Fibroblast of skin of left biceps (primary cell): ENCODE measurements around the gene ANKMY1.

Experiments used
- DNase-seq, 2 experiments: peaks; one replicate each; pipeline ENCODE4 v3.0.0-alpha.2; 2013; ENCODE audit warnings: low read depth in 2 of 2

ANKMY1 gene

DNA sequence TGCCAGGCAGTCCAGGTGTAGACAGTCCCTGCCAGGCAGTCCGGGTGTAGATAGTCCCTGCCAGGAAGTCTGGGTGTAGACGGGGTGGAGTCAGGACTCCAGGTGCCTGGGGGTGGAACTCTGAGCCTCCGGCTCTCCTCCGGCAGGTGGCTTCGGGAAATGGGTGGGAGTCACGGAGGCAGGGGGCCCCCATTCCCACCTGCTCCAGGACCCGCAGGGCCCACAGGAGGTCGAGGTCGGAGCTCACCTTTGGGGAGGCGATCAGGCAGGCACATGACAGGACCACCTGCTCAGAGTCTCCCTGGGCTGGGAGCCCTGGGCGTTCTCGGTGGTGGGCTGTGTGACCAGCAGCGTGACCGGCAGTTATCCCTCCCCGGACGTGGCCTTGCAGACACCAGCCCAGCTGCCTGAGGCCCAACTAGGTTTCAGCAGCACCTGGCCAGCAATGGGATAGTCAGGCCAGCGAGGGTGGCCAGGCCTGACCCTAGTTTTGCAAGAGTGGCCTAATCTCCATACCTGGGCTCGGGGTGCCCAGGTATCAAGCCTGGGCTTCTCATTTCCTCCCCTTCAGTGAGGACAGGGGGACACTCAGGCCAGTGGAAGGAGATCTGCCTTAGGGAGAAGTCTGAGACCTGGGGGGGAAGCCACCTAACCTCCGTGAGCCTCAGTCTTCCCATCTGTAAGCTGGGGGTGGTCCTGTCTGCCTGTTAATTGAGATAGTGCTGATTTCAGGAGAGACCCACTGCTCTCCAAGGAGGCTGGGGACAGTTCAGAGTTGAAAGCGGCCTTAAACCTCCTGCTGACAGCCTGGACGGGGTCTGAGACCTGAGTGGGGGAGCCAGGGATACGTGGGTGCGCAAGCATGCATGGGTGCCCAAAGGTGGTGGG, 109.2 kb downstream of the ANKMY1 start:
- no peak for DNase-seq

DNA sequence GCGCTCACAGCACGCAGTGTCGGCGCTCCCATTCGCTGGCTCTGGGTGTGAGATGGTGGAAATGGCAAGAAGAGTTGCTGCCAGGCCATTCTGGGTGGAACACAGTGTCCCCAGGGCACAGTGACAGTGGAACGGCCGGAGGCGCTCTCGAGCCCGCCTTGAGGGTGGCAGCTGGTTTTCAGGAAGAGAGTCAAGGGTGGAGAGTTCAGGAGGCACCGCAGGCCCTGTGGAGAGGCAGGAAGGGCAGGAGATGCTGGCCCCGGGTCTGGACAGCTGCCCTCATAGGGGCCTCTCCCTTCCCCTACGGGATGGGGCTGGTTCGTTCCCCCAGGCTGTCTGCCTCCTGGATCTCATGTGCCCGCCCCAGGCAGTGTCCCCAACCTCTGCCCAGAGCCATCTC, 109.9 kb downstream of the ANKMY1 start:
- no peak for DNase-seq

DNA sequence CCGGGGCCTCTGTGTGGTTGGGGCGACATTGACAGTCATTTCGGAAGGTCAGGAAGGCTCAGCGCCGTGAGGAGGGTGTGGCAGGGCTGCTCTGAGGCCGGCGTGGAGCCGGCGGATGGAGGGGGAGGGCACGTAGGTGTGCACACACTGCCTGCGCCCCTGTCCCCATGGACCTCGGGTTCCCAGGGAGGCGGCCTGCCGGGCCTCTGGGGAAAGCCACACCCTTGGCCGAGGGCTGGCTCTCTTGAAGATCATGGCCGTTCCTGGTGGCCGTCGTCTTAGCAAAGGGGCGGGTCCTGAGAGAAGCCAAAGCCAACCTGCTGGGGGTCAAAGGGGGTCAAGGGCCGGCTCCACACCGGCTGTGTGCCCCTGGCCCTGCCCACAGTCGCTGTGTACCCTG, 110.5 kb downstream of the ANKMY1 start:
- DNase-seq: no peak

DNA sequence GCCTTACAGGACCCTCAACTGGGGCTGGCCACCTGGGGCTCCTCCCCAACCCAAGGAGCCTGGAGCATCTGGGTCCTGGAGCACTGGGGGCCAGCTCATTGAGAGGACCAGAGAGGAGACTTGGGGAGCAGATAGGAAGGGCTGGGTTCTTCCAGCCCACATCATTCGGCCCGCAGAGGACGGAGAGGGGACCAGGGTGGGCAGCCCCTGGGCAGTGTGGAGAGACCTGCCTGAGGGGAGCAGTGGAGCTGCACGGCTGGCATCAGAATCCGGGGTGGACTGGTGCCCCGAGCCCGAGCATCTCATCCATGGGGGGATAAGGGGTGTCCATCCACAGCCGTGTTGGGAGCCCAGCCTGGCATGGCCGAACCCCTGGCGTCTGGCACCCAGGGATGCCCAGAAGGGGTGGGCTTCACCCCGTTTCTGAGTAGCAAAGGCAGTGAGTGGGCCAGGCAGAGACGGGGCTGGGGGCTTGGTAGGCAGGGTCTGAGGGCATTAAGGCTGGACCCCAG, 111.1 kb downstream of the ANKMY1 start:
- DNase-seq: no peak

DNA sequence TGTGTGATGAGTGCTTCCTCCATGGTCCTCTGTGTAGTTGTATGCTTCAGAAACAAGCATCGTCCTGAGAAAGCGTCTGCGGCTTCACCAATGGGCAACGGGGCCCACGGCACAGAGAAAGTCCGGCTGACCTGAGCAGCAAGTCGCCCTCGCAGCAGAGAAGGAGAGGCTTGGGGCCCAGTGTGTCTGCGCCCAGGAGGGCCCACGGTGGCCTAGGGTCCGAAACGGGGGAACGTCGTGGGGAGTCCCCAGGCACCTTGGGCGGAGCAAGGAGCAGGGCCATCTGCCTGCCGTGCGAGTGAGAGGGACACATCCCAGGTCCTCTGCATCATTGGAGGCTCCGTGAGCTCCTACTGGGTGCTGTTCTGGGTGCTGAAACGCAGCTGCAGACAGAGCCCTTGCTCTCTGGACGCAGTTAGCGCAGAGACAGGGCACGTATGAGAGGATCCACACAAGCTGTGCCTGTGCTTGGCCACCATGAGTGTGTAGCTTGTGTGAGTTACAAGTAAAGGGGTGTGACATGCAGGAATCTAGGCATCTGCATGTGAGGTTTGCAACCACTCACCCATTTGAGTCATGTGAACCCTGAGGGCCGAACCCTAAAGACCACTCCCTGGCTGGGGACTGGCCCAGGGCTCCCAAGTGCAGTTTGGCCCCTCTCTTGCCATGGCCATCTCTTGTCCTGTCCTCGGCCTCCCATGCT, 111.7 kb downstream of the ANKMY1 start:
- no peak for DNase-seq

DNA sequence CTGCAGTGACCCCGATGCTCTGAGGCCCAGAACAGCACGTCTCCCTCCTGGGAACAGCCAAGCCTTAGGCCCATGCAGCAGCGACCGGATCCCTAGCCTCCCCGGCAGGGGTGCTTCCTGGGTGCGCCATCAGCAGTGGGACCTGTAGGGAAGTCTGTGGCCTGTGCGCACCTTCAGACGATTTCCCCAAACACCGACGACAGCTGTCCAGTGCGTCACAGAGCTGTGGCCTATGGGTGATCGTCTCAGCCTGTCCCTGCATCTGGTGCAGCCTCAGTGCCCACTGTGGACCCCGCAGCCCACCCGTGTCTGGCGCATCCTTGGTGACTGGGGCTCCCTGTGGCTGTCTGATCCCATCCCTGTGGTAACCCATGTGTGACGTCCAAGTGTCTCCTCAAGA, 113.3 kb downstream of the ANKMY1 start:
- DNase-seq: no peak

DNA sequence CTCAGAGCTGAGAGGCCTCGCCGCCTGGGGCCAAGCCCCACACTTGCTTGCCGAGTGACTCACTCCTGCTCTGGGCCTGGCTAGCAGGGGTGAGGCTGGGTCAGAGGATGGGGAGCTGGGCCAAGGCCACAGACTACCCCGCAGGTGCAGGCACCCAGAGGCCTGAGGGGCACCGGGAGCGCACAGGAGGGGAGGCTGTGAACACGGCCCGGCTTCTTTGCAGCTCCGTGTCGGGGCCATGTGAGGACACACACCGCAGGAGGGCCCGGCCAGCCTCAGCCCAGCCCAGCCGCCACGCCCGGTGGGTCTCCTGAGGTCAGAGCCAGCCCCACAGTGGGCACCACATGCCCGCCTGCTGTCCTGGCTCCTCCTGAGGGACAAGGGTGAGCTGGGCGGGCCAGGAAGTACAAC, 113.9 kb downstream of the ANKMY1 start:
- no peak for DNase-seq

DNA sequence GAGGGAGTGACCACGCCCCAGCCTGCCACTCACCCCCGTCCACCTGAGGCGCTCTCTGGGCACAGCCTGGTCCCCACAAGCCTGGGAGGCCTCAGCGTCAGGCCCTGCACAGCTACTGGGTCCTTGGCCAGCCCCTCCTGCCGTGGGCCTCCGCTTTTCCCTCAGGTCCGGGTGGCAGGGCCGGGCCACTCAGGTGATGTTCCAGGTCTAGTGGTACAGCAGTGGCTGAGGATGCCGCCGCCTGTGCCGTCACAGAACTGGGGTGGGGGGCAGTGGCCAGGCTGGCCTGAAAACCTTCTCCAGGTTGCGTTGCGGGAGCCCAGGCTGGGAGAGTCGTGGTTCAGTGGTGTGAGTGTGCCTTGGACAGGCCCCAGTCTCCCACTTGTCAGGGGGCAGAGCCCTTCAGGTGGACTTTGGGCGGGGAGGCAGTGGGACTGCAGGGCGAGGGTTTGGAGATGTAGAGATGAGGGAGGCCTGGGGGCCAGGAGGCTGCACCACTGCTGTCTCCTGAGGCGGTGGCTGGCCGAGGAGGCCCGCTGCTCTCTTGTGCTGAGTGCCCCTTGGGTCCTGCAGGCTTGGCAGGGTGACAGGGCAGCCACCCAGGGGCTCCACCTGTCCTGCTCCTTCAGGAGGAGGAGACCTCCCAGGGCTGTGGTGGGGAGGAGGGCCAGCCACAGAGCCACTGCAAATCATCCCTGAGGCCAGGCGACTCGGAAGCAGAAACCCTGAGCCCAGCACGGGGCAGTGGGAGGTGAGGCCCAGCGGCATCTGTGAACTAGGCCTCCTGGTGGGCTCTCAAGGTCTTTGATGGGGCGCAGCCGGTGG, 114.7 kb downstream of the ANKMY1 start:
- no peak for DNase-seq

DNA sequence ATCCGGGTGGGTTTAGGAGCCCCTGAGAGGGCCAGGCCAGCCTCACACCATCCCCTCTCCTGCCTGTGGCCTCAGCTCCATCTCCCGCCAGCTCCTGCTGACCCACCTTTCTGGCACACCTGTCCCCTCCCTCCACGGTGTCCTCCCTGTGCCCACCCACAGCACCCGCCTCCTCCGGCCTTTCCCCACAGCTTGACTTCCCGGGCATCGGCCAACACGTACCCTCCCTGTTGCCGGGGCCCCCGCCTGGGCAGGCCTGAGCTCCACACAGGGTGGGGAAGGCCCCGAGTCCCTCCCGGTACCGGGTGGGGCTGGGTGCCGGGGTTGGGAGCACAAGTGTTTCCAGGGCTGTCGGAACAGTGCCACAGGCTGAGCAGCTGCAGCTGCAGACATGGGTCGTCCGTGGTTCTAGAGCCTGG, 115.8 kb downstream of the ANKMY1 start:
- no peak for DNase-seq

DNA sequence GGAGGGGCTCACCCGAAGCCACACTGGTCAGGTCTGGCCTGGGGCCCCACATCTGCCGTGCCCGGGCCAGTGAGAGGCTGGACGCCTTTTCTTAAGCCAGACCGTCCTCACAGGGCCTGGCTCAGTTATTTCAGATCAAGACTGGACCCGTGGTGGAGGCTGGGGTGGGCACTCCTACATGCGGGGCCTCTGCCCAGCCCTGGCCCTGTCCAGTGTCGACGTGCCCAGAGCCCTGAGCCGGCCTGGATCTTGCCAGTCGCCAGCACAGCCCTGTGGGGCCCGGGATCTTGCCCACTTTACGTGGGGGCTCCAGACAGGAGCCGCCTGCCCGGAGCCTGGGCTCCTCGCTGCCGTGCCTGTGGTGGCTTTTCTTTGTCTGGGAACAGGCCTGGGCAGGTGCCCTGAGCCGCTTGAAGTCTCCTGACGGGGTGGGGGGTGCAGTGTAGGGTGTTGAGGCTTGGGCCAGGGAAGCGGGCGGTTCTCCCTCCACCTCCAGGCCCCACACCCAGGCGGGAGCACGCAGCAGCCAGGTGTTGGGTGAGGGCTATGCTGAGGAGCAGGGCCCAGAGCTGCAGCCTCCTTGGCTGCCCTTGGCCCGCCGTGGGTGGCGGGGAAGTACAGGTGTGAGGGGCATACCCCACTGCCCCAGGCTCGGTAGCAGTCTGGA, 116.3 kb downstream of the ANKMY1 start:
- no peak for DNase-seq

DNA sequence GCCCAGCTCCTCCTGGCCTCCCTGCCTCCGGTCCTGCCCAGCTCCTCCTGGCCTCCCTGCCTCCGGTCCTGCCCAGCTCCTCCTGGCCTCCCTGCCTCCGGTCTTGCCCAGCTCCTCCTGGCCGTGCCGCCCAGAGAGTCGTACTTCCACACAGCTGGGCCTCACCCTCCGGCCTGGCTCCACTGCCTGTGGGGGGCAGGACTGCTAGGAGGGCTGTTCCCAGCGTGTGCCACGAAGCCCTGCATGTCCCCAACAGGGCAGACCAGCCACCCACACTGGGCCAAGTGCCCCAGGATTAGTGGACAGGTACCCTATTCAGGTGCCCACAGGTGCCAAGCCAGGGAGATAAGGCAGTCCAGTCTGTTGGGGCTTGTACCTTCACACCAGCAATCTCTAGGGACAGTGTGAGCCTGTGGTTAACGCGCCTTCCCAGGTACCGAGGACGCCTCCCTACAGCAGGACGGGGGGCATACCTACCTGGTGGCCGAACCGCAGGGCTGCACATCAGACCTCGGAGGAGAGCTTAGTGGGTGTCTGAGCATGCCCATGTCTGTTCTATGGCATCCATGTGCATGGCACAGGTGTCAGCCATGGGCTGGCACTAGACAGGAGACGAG, 117.0 kb downstream of the ANKMY1 start:
- DNase-seq: no peak

DNA sequence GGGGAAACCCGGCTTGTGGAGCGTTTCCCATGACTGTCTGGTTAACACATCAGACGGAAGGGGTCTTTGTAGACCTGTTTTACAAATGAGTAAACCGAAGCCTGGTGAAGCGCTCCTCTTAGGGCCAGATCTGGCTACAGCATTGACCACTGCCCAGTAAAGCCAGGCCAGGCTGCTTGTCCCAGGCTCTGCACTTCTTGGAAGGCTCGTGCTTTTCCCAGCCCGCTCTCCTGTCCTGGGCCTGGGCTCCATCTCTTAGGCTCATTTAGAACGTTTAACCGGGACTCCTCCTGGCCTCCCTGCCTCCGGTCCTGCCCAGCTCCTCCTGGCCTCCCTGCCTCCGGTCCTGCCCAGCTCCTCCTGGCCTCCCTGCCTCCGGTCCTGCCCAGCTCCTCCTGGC, 117.5 kb downstream of the ANKMY1 start:
- DNase-seq: no peak

DNA sequence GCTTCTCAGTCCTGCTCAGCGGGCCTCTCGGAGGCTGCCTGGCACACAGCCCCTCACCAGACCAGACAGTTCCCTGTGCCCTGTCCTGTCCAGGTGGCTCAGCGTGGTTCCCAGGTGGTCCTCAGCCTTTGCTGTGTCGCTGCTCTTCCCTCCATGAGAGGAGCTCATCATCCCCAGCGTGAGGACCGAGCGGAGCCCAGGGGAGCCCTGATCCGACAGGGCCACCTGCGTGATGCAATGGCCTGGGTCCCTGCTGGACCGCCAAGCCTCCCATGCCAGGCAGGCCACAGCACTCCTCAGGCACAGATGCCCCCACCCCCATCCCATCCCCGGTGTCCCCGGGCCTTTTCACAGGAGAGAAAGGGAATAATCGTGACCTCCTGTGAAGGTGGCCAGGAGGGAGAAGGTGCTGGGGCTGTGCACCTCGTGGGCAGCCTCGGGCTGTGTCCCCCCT, 118.1 kb downstream of the ANKMY1 start:
- DNase-seq: no peak

DNA sequence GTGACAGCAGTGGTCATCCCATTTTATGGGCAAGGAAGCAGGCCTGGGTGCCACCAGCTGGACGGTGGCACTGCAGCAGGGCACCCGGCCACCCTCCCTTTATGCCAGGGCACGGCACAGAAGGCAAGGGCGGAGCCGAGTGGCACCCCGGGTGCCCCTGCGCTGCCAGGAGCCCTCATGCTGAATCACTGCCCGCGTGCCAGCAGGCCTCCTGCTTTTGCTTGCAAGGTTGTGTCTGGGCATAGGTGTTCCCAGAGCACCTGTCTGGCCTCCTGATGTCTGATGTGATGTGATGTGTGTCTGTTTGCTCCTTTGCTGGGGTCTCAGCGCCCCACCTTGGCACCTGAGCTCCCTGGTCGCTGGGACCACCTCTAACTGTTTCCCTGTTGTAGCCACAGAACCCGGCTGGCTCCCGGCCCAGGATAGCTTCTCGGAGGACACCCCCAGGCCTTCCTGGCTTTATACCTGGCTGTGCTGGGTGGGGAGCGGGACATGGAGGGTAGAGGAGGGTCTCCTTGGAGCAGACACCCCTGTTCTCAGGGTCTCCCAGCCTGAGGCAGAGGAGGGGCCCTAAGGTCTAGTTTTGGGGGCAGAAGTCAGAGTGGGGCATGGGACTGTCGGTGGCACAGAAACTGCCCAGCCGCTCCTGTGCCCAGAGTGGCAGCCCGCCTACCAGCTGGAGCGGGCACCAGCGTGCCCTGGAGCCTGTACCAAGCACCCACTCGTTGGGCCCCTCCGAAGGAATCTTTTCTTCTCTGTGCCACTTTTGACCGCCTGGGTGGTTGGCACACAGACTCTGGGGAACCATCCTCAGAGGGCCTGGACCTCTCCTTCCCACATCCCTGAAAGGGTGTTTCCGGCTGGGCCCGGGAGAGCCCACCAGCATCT, 118.7 kb downstream of the ANKMY1 start:
- DNase-seq: no peak

DNA sequence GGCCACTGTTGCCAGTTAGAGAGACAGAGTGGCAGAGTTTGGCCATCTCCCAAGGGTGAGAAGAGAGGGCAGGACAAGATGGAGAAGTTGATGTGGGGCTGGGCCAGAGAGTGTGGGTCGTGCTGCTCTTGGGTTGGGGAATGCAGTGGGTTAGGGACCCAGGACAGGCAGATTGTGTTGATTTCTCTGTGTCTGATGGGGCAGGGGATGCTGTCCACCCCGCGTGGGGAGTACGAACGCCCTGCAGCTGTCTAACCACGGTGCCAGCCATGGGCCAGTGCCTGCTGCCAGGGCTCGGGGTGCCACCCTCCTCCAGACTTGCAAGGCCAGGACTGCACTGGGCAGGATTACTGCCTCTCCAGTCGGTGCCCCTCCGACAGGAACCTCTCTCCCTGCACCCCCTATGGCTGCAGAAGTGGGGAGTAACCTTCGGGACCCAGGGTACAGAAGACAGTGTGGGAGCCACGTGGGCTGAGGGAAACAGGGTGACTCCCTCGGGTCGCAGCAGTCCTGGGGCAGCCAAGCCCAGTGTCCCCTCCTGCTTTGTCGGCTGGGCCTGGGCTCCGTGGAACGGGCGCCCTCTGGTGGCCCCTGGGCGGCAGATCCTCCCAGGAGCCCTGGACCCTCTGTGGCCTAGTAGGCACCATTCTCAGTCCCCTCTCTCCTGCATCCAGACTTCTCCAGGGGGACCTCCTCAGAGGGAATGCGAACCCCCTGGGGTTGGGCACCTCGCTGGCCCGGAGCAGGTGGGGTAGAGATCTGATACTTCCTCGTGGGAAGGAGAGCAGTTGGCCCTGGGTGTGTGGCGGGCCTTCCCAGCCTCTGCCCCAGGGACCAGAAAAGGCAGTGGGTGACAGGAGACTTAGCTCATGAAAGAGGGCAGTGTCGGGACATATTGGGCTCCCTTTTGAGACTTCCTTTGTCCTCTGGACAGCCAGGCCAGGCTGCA, 119.7 kb downstream of the ANKMY1 start:
- DNase-seq: peak; percentile 12 to 14

DNA sequence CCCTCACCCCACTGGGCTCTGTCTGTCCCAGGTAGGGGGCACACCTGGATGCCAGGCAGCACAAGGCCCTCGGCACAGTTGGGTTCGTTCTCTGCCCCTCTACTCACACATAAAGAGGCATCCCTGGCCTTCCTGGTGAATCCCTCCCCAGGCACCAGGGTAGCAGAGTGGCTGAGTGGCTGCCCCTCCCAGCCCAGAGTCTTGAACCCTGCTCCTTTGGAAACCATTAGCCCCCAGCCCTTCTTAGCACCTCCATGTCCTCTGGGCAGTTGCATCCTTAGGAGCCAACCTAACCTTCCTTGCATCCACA, 120.3 kb downstream of the ANKMY1 start:
- no peak for DNase-seq

DNA sequence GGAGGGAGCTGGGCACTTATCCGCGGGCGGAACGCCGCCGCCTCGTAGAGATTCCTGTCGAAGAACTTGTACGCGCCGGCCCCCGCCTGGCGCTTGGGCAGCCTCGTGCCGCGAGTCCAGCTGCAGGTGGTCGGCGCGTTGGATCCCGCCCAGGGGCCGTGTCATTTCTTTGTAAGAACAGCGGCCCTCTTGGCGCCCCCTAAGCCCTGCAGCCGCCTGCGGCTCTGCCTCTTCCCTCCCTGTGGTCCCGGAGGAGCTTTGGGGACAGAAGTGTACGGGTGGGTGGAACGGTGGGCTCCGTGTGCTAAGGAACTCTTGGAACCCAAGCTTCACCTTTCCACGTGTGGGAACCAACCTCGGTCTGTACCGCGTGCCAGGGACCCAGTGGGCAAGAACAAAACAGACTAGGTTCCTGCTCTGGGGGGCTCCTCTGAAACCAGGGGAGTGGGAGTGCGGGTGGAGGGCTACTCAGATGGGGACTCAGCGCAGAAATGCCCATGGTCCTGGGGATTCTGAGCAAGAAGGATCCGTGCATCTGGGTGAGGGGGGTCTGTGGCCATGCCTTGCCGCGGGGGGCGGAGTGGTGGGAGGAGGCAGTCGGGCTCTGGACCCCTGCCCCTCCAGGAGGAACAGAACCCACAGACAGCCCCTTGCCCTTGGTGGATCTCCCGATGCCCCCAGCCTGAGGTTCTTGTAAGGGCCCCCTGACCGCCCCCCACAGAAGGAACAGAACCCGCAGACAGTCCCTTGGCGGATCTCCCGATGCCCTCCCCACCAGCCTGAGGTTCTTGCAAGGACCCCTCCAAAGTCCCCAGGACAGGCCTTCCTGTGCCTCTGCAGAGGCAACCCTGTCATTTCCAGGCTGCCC, 120.9 kb downstream of the ANKMY1 start:
- no peak for DNase-seq
